Measurements from ENCODE around the gene MKLN1.
A peak's percentile ranks its signal among the peaks of the same experiment; 100 is the strongest.

Gene MKLN1

GRCh38 chr7:131471250-131472004 lies 143.8 kb downstream of the MKLN1 start:
- no peak for DNase-seq

- no peak for DNase-seq
Measured at GRCh38 chr7:131476740-131477139, 149.1 kb downstream of the MKLN1 start.

GRCh38 chr7:131480384-131481315 lies 153.0 kb downstream of the MKLN1 start:
- peak; percentile 49 for DNase-seq

- DNase-seq: no peak
Measured at GRCh38 chr7:131482800-131483199, 155.1 kb downstream of the MKLN1 start.

GRCh38 chr7:131483586-131483985 lies 155.9 kb downstream of the MKLN1 start:
- DNase-seq: peak; percentile 36

GRCh38 chr7:131486346-131486745 lies 158.7 kb downstream of the MKLN1 start:
- no peak for DNase-seq

- DNase-seq: no peak
Measured at GRCh38 chr7:131487217-131487616, 159.5 kb downstream of the MKLN1 start.

GRCh38 chr7:131488361-131488760 lies 160.7 kb downstream of the MKLN1 start:
- DNase-seq: no peak

GRCh38 chr7:131489196-131489595 lies 161.5 kb downstream of the MKLN1 start:
- DNase-seq: no peak

GRCh38 chr7:131489881-131490280 lies 162.2 kb downstream of the MKLN1 start:
- no peak for DNase-seq

GRCh38 chr7:131493081-131493480 lies 165.4 kb downstream of the MKLN1 start:
- no peak for DNase-seq

GRCh38 chr7:131493581-131493980 lies 165.9 kb downstream of the MKLN1 start:
- DNase-seq: no peak

- no peak for DNase-seq
Measured at GRCh38 chr7:131494182-131494581, 166.5 kb downstream of the MKLN1 start.

- no peak for DNase-seq
Measured at GRCh38 chr7:131495669-131496498, 168.2 kb downstream of the MKLN1 start.

- no peak for DNase-seq
Measured at GRCh38 chr7:131497454-131497853, 169.8 kb downstream of the MKLN1 start.

- no peak for DNase-seq
Measured at GRCh38 chr7:131498237-131498885, 170.7 kb downstream of the MKLN1 start.

- DNase-seq: no peak
Measured at GRCh38 chr7:131499801-131500200, 172.1 kb downstream of the MKLN1 start.

GRCh38 chr7:131500357-131500756 lies 172.7 kb downstream of the MKLN1 start:
- no peak for DNase-seq

- peak; percentile 71 for DNase-seq
Measured at GRCh38 chr7:131501422-131501821, 173.7 kb downstream of the MKLN1 start.

GRCh38 chr7:131501930-131502685 lies 174.4 kb downstream of the MKLN1 start:
- DNase-seq: no peak

GRCh38 chr7:131502810-131503508 lies 175.3 kb downstream of the MKLN1 start:
- DNase-seq: peak; percentile 71
